ENCODE results near the gene FAIM. TPM values are rescaled to one million over a fixed set of nuclear protein-coding genes. Genes with fewer than 3 reads are reported as not detected.
"Not testable (repeated sequence)": the region's sequence is repeated elsewhere in the genome, so short reads cannot be mapped to it uniquely, and the experiment has no call there.

FAIM gene, protein sequence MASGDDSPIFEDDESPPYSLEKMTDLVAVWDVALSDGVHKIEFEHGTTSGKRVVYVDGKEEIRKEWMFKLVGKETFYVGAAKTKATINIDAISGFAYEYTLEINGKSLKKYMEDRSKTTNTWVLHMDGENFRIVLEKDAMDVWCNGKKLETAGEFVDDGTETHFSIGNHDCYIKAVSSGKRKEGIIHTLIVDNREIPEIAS
- polyA plus RNA-seq (2013, experiment 1 of 2), result 10.7 TPM
- 9.3 TPM for polyA plus RNA-seq (2013, experiment 2 of 2)

DNA sequence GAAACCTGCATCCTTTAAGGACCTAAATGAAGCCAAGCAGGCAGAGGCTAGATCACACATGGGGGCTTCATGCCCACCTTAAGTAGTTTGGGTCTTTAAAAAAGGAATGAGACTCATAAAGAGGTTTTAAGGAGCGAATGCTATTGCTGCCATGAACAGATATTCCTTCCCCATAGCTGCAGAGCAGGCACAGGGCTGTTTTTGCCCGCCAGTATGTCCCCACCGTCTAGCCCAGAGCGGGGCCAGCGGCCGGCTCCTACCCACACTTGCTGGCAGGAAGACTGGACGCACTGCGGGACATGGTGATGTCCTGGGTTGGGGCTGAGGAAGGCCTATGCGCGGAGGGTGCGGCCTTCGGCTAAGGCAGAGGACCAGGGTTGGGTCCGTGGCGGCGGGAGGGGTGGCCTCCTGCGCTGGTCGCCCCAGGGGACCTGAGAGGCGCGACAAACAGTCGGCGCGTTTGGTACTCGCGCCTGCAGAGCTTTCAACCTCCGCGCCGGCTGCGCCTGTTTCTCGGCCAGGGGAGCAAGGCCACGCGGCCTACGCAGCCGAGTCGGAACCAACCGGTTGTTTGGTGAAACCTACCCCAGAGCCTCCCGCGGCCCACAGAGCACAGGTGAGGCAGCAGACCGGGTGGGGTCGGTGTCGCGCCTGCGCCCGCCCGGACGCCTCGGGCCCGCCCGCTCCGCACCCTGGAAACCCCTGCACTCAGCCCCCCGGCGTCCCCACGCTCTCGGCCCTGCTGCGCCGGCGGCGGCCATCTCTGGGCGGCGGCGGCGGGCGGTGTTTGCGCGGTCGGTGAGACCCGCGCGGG is at the start of gene FAIM:
FAIM (plus strand) TSS at position 450 of the 814 bp plus-strand sequence. CDS start 10,956 bp downstream, outside the sequence.
- peak within 1 kb of the TSS; percentile 52; the same call in 1 of the 2 replicates for H3K27ac ChIP-seq (ENCODE audit: low read depth, low read length)
- peak within 1 kb of the TSS; percentile 85 for H3K4me3 ChIP-seq (ENCODE audit: low read length)
- H3K27me3 ChIP-seq (ENCODE audit: insufficient read depth, low read length), result peaks cover 19% of the 10 kb centered on the region
- H3K4me1 ChIP-seq (ENCODE audit: insufficient read depth, low read length), result peaks cover 7% of the 10 kb centered on the region
- H3K9me3 ChIP-seq (ENCODE audit: insufficient read depth, low read depth, low read length), result 0 out of 2 replicates have a peak, but pooled peaks cover under 1% of the 10 kb centered on the region
- no peaks in the 10 kb centered on the region for H3K36me3 ChIP-seq (ENCODE audit: insufficient read depth, low read length)
- peak within 1 kb of the TSS; percentile 93 for H3K9ac ChIP-seq (ENCODE audit: low read depth, low read length)
- WGBS, result 2% methylated on average over 68 of the region's 68 CpGs

DNA sequence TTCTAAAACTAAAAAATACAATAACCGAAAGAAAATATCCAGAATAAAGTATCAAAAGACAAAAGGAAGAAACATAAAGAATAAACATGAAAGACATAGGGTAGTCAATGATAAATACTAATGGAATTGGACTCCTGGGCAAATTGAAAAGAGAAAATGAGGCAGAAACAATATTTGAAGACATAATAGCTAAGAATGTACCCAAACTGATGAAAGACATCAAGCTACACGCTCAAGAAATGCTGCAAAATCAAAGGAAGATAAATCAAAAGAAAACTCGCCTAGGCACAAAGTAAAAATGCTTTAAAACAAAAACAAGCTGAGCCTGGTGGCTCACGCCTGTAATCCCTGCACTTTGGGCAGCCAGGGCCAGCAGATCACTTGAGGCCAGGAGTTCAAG is 49.4 kb upstream of the FAIM start:
- H3K4me3 ChIP-seq (ENCODE audit: low read length), result no peak overlapping the region
- H3K27ac ChIP-seq (ENCODE audit: low read depth, low read length), result no peak overlapping the region
- H3K9me3 ChIP-seq (ENCODE audit: insufficient read depth, low read depth, low read length), result peaks cover 36% of the 10 kb centered on the region
- peaks cover 3% of the 10 kb centered on the region; the same call in 1 of the 2 replicates for H3K36me3 ChIP-seq (ENCODE audit: insufficient read depth, low read length)
- H3K9ac ChIP-seq (ENCODE audit: low read depth, low read length), result no peak overlapping the region
- 89% methylated on average over 4 of the region's 4 CpGs for WGBS
- no peaks in the 10 kb centered on the region for H3K4me1 ChIP-seq (ENCODE audit: insufficient read depth, low read length)
- no peaks in the 10 kb centered on the region for H3K27me3 ChIP-seq (ENCODE audit: insufficient read depth, low read length)

DNA sequence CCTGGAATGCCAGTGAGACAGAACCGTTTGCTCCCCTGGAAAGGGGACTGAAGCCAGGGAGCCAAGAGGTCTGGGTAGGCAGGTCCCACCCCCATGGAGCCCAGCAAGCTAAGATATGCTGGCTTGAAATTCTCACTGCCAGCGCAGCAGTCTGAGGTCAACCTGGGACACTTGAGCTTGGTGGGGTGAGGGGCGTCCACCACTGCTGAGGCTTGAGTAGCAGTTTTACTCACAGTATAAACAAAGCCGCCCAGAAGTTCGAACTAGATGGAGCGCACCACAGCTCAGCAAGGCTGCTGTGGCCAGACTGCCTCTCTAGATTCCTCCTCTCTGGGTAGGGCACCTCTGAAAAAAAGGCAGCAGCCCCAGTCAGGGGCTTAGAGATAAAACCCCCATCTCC is 48.1 kb upstream of the FAIM start:
- H3K36me3 ChIP-seq (ENCODE audit: insufficient read depth, low read length), result peaks cover 3% of the 10 kb centered on the region; the same call in 1 of the 2 replicates
- no peak overlapping the region for H3K4me3 ChIP-seq (ENCODE audit: low read length)
- H3K9ac ChIP-seq (ENCODE audit: low read depth, low read length), result no peak overlapping the region
- whole genome bisulfite sequencing, result 96% methylated on average over 6 of the region's 6 CpGs
- no peaks in the 10 kb centered on the region for H3K27me3 ChIP-seq (ENCODE audit: insufficient read depth, low read length)
- no peaks in the 10 kb centered on the region for H3K4me1 ChIP-seq (ENCODE audit: insufficient read depth, low read length)
- H3K27ac ChIP-seq (ENCODE audit: low read depth, low read length), result no peak overlapping the region
- H3K9me3 ChIP-seq (ENCODE audit: insufficient read depth, low read depth, low read length), result peaks cover 35% of the 10 kb centered on the region

DNA sequence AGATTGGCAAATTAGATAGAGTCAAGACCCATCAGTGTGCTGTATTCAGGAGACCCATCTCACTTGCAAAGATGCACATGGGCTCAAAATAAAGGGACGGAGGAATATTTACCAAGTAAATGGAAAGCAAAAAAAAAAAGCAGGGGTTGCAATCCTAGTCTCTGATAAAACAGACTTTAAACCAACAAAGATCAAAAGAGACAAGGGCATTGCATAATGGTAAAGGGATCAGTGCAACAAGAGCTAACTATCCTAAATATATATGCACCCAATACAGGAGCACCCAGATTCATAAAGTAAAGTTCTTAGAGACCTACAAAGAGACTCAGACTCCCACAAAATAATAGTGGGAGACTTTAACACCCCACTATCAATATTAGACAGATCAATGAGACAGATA is 45.7 kb upstream of the FAIM start:
- not testable (repeated sequence) for H3K36me3 ChIP-seq (ENCODE audit: insufficient read depth, low read length); H3K4me3 ChIP-seq (ENCODE audit: low read length); H3K9ac ChIP-seq (ENCODE audit: low read depth, low read length); H3K27me3 ChIP-seq (ENCODE audit: insufficient read depth, low read length); H3K27ac ChIP-seq (ENCODE audit: low read depth, low read length); H3K4me1 ChIP-seq (ENCODE audit: insufficient read depth, low read length)
- 83% methylated on average over 1 of the region's 1 CpG for WGBS
- peaks cover 24% of the 10 kb centered on the region; the same call in 1 of the 2 replicates for H3K9me3 ChIP-seq (ENCODE audit: insufficient read depth, low read depth, low read length)

DNA sequence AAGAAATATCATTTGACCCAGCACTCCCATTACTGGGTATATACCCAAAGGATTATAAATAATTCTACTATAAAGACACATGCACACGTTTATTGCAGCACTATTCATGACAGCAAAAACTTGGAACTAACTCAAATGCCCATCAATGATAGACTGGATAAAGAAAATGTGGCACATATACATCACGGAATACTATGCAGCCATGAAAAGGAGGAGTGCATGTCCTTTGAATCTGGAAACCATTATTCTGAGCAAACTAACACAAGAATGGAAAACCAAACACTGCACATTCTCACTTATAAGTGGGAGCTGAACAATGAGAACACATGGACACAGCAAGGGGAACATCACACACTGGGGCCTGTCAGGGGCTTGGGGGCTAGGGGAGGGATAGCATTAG is 42.3 kb upstream of the FAIM start:
- H3K27me3 ChIP-seq (ENCODE audit: insufficient read depth, low read length); H3K9ac ChIP-seq (ENCODE audit: low read depth, low read length); H3K9me3 ChIP-seq (ENCODE audit: insufficient read depth, low read depth, low read length); H3K4me1 ChIP-seq (ENCODE audit: insufficient read depth, low read length); H3K4me3 ChIP-seq (ENCODE audit: low read length); H3K27ac ChIP-seq (ENCODE audit: low read depth, low read length): not testable (repeated sequence)
- 65% methylated on average over 2 of the region's 2 CpGs for WGBS
- H3K36me3 ChIP-seq (ENCODE audit: insufficient read depth, low read length), result peaks cover 13% of the 10 kb centered on the region; the same call in 1 of the 2 replicates

DNA sequence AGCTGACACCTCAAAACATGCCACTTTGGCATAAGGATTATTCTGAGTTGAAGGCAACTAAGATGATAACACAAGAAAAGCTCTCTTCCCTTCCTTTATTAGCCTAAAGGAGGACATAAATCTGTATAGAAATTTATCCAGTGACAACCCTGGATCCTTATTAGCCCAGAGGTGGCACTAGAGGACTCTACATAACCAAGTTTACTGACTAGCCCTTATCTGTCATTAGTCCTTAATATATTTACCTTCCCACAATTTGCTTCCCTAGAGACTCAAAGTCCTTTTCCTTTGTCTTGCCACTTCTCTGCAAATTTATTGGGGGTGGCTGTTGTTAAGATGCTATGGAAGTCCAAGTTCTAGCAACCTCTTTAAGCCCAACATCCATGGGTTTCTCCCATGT is 41.2 kb upstream of the FAIM start:
- peaks cover 13% of the 10 kb centered on the region; the same call in 1 of the 2 replicates for H3K36me3 ChIP-seq (ENCODE audit: insufficient read depth, low read length)
- H3K9ac ChIP-seq (ENCODE audit: low read depth, low read length), result no peak overlapping the region
- no peaks in the 10 kb centered on the region for H3K9me3 ChIP-seq (ENCODE audit: insufficient read depth, low read depth, low read length)
- H3K27ac ChIP-seq (ENCODE audit: low read depth, low read length), result no peak overlapping the region
- no peak overlapping the region for H3K4me3 ChIP-seq (ENCODE audit: low read length)
- no peaks in the 10 kb centered on the region for H3K4me1 ChIP-seq (ENCODE audit: insufficient read depth, low read length)
- H3K27me3 ChIP-seq (ENCODE audit: insufficient read depth, low read length), result no peaks in the 10 kb centered on the region

DNA sequence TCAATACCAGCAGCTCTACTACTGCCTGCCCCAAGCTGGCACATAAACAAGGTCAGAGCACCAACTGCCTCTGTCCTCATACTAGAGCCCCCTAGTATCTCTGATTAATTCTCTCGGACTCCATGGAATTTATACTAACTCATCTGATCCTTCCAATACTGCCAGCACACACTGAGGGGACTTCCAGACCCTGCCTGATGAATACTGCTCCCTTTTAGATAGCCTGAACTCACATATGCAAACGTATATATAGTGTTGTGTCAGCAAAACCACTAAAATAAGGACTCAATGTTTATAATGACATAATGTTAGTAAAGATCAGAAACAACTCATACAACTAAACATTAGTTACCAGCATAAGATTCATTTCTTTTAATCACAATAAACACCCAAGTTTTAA is 39.5 kb upstream of the FAIM start:
- no peaks in the 10 kb centered on the region for H3K4me1 ChIP-seq (ENCODE audit: insufficient read depth, low read length)
- peaks cover 13% of the 10 kb centered on the region; the same call in 1 of the 2 replicates for H3K36me3 ChIP-seq (ENCODE audit: insufficient read depth, low read length)
- H3K9me3 ChIP-seq (ENCODE audit: insufficient read depth, low read depth, low read length), result peaks cover 14% of the 10 kb centered on the region
- H3K4me3 ChIP-seq (ENCODE audit: low read length), result no peak overlapping the region
- no peak overlapping the region for H3K9ac ChIP-seq (ENCODE audit: low read depth, low read length)
- H3K27me3 ChIP-seq (ENCODE audit: insufficient read depth, low read length), result no peaks in the 10 kb centered on the region
- 97% methylated on average over 2 of the region's 2 CpGs for WGBS
- no peak overlapping the region for H3K27ac ChIP-seq (ENCODE audit: low read depth, low read length)

DNA sequence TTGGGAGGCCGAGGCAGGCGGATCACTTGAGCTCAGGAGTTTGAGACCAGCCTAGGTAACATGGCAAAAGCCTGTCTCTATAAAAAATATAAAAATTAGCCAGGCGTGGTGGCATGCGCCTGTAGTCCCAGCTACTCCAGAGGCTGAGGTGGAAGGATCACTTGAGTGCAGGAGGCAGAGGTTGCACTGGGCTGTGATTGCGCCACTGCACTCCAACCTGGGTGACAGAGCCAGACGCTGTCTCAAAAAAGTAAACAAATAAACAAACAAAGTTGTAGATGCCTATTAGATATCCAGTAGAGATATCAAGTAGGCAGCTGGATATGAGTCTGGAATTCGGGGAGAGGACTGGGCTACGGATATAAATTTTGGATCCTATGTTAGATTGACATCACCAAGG is 38.9 kb upstream of the FAIM start:
- H3K36me3 ChIP-seq (ENCODE audit: insufficient read depth, low read length), result peaks cover 13% of the 10 kb centered on the region; the same call in 1 of the 2 replicates
- H3K9ac ChIP-seq (ENCODE audit: low read depth, low read length), result not testable (repeated sequence)

DNA sequence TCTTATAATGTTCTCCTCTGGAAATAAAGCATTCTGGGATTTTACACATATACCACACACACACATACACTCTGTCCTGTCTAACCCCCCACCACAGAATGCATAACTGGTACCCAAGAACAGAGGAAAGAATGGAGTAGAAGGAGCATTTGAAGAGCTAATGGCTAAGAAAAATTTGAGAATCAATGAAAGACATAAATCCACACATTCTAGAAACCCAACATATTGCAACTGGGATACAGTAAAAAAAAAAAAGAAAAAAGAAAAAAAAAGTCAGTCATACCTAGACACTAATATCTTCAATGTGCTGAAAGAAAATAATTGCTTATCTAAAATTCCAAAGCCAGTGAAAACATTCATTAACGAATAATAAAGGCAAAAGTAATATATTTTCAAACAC is 35.4 kb upstream of the FAIM start:
- no peaks in the 10 kb centered on the region for H3K4me1 ChIP-seq (ENCODE audit: insufficient read depth, low read length)
- H3K27me3 ChIP-seq (ENCODE audit: insufficient read depth, low read length), result no peaks in the 10 kb centered on the region
- H3K9ac ChIP-seq (ENCODE audit: low read depth, low read length), result no peak overlapping the region
- no CpG with 5 or more reads among the region's 1 CpG for WGBS
- peaks cover 13% of the 10 kb centered on the region; the same call in 1 of the 2 replicates for H3K36me3 ChIP-seq (ENCODE audit: insufficient read depth, low read length)
- H3K27ac ChIP-seq (ENCODE audit: low read depth, low read length), result no peak overlapping the region
- H3K4me3 ChIP-seq (ENCODE audit: low read length), result no peak overlapping the region
- peaks cover 17% of the 10 kb centered on the region for H3K9me3 ChIP-seq (ENCODE audit: insufficient read depth, low read depth, low read length)

More for the DNA sequence above, 38.9 kb upstream of the FAIM start:
- WGBS, result 90% methylated on average over 8 of the region's 8 CpGs
- H3K27ac ChIP-seq (ENCODE audit: low read depth, low read length); H3K4me1 ChIP-seq (ENCODE audit: insufficient read depth, low read length); H3K27me3 ChIP-seq (ENCODE audit: insufficient read depth, low read length); H3K4me3 ChIP-seq (ENCODE audit: low read length): not testable (repeated sequence)
- peaks cover 17% of the 10 kb centered on the region for H3K9me3 ChIP-seq (ENCODE audit: insufficient read depth, low read depth, low read length)

DNA sequence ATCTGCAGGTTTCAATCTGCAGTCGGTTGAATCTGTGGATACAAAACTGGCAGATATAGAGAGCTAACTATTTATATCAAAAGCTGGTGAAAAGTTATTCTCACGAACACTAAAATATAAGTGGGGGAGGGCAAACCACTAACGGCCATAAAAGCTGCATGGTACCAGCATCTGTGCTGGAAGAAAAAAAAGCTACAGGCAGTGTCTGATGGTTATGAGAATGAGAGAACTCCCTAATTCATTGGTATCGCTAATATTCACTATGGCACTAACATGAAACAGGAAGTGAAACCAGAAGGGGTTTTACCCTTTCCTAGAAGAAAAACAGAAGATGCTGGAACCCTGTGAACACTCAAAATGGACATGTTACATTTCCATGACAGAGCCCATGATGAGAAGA is 30.4 kb upstream of the FAIM start:
- WGBS, result 98% methylated on average over 4 of the region's 4 CpGs
- no peak overlapping the region for H3K27ac ChIP-seq (ENCODE audit: low read depth, low read length)
- H3K9ac ChIP-seq (ENCODE audit: low read depth, low read length), result no peak overlapping the region
- H3K27me3 ChIP-seq (ENCODE audit: insufficient read depth, low read length), result no peaks in the 10 kb centered on the region
- peaks cover 12% of the 10 kb centered on the region for H3K9me3 ChIP-seq (ENCODE audit: insufficient read depth, low read depth, low read length)
- H3K4me1 ChIP-seq (ENCODE audit: insufficient read depth, low read length), result peaks cover 15% of the 10 kb centered on the region
- no peak overlapping the region for H3K4me3 ChIP-seq (ENCODE audit: low read length)
- no peaks in the 10 kb centered on the region for H3K36me3 ChIP-seq (ENCODE audit: insufficient read depth, low read length)

DNA sequence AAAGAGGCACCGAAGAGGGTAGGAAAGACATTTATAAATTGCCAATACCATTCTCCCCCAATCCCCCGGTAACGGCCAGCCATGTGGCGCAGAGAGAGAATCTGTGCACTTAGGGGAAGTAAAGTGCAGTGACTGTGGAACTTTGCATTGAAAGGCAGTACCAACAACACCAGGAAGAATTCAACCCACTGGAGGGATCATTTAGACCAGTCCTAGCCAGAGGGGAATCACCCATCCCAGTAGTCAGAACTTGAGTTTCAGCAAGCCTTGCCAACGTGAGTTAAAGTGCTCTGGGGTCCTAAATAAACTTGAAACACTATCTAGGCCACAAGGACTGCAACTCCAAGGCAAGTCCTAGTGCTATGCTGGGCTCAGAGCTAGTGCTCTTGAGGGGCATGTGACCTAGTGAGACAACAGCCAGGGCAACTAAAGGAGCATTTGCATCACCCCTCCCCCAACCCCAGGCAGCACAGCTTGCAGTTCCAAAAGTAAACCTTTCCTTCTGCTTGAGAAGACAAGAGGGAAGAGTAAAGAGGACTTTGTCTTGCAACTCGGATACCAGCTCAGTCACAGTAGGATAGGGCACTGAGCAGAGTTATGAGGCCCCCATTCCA is 29.5 kb upstream of the FAIM start:
- Histone ChIP-seq H3K27ac (ENCODE audit: low read depth, low read length) (no peak overlapping the region), H3K27me3 (ENCODE audit: insufficient read depth, low read length) (no peaks in the 10 kb centered on the region), H3K4me3 (ENCODE audit: low read length) (no peak overlapping the region), H3K9me3 (ENCODE audit: insufficient read depth, low read depth, low read length) (peaks cover 2% of the 10 kb centered on the region; the same call in 1 of the 2 replicates), H3K9ac (ENCODE audit: low read depth, low read length) (no peak overlapping the region), H3K4me1 (ENCODE audit: insufficient read depth, low read length) (peaks cover 15% of the 10 kb centered on the region), H3K36me3 (ENCODE audit: insufficient read depth, low read length) (no peaks in the 10 kb centered on the region)
- WGBS, result 85% methylated on average over 5 of the region's 6 CpGs
